Tibial nerve (tissue), 4 donors: ENCODE results near the gene CNMD. TPM values are rescaled to one million over a fixed set of nuclear protein-coding genes. Genes with fewer than 3 reads are reported as not detected.

Experiments used
- DNase-seq, 2 donors: peaks; one replicate each; pipeline ENCODE4 v3.0.0-alpha.2; 2019; ENCODE audit warnings: low spot score in 2 of 2
- H3K27ac ChIP-seq, 4 donors: fragments of 200-600 bp; sonication (generic) in 3 of 4; one replicate each; pipeline ENCODE4 v1.5.1; 2017 to 2019; ENCODE audit warnings: mild to moderate bottlenecking in 1 of 4
- H3K27me3 ChIP-seq, 2 donors: fragments of 200-600 bp; sonication (generic) in 1 of 2; one replicate each; pipeline versions ENCODE4 v1.5.1 to v1.6.0; 2017 to 2019
- H3K36me3 ChIP-seq, 3 donors: fragments of 200-600 bp; sonication (generic); one replicate each; pipeline ENCODE4 v1.5.1; 2018 to 2019
- H3K4me1 ChIP-seq, 4 donors: fragments of 200-600 bp; sonication (generic) in 3 of 4; one replicate each; pipeline ENCODE4 v1.5.1; 2017 to 2019
- H3K4me3 ChIP-seq, 4 donors: fragments of 200-600 bp; sonication (generic) in 3 of 4; one replicate each; pipeline ENCODE4 v1.5.1; 2017 to 2019; ENCODE audit warnings: mild to moderate bottlenecking in 1 of 4, moderate library complexity in 1 of 4
- H3K9me3 ChIP-seq, 4 donors: fragments of 200-600 bp; sonication (generic) in 3 of 4; one replicate each; pipeline ENCODE4 v1.5.1; 2017 to 2019
- CTCF ChIP-seq, 5 experiments: fragments of 200-600 bp in 3 of 5; fragments of 450-650 bp in 2 of 5; sonication (generic) in 3 of 5; IDR thresholded peaks; one replicate each; pipeline ENCODE4 v1.5.1; 2016 to 2019; ENCODE audit warnings: antibody characterized with exemption in 5 of 5, mild to moderate bottlenecking in 3 of 5, moderate library complexity in 2 of 5
- EP300 ChIP-seq, 2 donors: sonication (generic); formaldehyde crosslinking; IDR thresholded peaks; one replicate each; pipeline ENCODE4 v1.6.1; 2017; ENCODE audit warnings: antibody characterized with exemption in 2 of 2, mild to moderate bottlenecking in 1 of 2
- POLR2A ChIP-seq, 2 donors: fragments of 450-650 bp; IDR thresholded peaks; one replicate each; pipeline ENCODE4 v1.6.1; 2017; ENCODE audit warnings: antibody characterized with exemption in 2 of 2, mild to moderate bottlenecking in 2 of 2, moderate library complexity in 2 of 2
- WGBS, 2 donors: methylation state at CpG; one replicate each; pipeline ENCODE4 v1.1.5; 2018; 5-methylcytosine and 5-hydroxymethylcytosine counted together
- total RNA-seq, 4 donors: library from RNA; depleted of rRNA; stranded (reverse); fragments of >200 nt; gene quantifications; one replicate each; pipeline ENCODE4 v1.1.0, GENCODE V29; 2016

Gene CNMD
- total RNA-seq, 4 donors from 2014 or later, result not detected

- Histone ChIP-seq H3K4me3 (no peak overlapping the region), H3K4me1 (peaks cover 0 to 28% (median 7%) of the 10 kb centered on the region in 4 donors), H3K27me3 (no peaks in the 10 kb centered on the region), H3K27ac (no peak overlapping the region), H3K36me3 (no peaks in the 10 kb centered on the region), H3K9me3 (no peaks in the 10 kb centered on the region)
- 77 to 78% methylated on average over 6 of the region's 6 CpGs for WGBS, 2 donors
- TF ChIP-seq POLR2A (IDR thresholded peaks at IDR 0.05), result no peak
- no peak for DNase-seq
Measured at GRCh38 chr13:52784591-52785340, 45.1 kb upstream of the CNMD start.

GRCh38 chr13:52783943-52784342 lies 44.3 kb upstream of the CNMD start:
- DNase-seq, result no peak
- no peak overlapping the region for H3K4me3 ChIP-seq
- H3K27ac ChIP-seq, result no peak overlapping the region
- no peaks in the 10 kb centered on the region for H3K36me3 ChIP-seq
- peaks cover 0 to 33% (median 7%) of the 10 kb centered on the region in 4 donors for H3K4me1 ChIP-seq
- H3K9me3 ChIP-seq, result no peaks in the 10 kb centered on the region
- no peak for TF ChIP-seq POLR2A (IDR thresholded peaks at IDR 0.05)
- no peak for TF ChIP-seq CTCF (IDR thresholded peaks at IDR 0.05)
- no peak for TF ChIP-seq EP300 (IDR thresholded peaks at IDR 0.05)
- no peaks in the 10 kb centered on the region for H3K27me3 ChIP-seq

DNA sequence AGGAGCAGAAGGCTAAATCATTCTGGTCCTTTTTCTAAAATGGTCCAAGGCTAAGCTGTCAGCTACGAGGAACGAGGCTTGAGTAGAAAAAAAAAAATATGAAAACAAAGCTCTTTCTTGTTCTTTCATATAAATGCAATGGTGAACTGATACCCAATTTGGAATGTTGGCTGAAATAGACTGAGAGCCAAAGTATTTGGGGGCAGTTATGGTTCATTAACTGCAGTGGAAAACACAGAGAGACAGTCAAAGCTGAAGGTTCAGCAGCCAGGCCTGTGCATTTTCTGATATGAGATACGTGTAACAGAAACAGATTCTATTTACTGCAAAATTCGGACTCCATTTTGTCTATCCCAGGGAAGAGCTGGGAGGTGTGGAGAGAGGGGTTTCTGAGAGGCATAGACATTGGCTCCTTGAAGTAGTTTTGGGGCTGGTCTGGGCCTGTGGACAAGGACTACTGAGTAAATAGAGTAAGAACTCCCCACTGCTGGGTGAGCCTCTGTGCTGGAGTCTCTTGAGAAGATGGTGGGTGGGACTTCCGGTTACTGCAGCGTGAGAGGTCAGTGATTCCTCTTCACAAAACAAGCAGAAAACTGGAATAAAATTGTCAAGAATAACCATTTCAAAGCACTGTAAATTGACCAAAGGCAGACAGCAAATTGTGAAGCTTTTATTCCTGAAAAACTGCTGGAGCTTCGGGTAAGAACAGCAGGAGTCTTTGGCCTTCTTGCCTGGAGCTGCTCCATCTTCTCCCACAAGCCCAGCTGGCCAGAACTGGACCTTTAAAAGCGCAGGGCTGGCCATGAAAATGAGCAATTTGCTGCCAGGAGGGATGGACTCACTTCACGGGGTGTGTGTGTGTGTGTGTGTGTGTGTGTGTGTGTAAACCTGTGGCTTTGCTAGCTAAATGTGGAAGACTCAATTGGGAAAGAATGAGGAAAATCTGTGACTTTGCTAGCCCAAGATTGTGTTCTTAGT lies 43.1 kb upstream of the CNMD start:
- Histone ChIP-seq H3K36me3 (no peaks in the 10 kb centered on the region), H3K4me3 (no peak overlapping the region), H3K27ac (peak overlapping the region in 2 of 4 donors; percentile 45 to 66), H3K9me3 (no peaks in the 10 kb centered on the region), H3K27me3 (no peaks in the 10 kb centered on the region), H3K4me1 (peaks cover 0 to 36% (median 7%) of the 10 kb centered on the region in 4 donors)
- TF ChIP-seq EP300 (IDR thresholded peaks at IDR 0.05), result no peak
- no peak for TF ChIP-seq CTCF (IDR thresholded peaks at IDR 0.05)
- no peak for TF ChIP-seq POLR2A (IDR thresholded peaks at IDR 0.05)
- WGBS, 2 donors, result 22 to 35% methylated on average over 9 of the region's 9 CpGs
- no peak for DNase-seq

GRCh38 chr13:52780611-52781010 lies 41.0 kb upstream of the CNMD start:
- Histone ChIP-seq H3K36me3 (no peaks in the 10 kb centered on the region), H3K4me1 (peaks cover 0 to 21% (median 5%) of the 10 kb centered on the region in 4 donors), H3K9me3 (no peaks in the 10 kb centered on the region), H3K4me3 (no peak overlapping the region), H3K27ac (no peak overlapping the region), H3K27me3 (no peaks in the 10 kb centered on the region)
- TF ChIP-seq CTCF (IDR thresholded peaks at IDR 0.05) (no peak), EP300 (IDR thresholded peaks at IDR 0.05) (no peak), POLR2A (IDR thresholded peaks at IDR 0.05) (no peak)
- DNase-seq, result no peak
- whole genome bisulfite sequencing, 2 donors, result 14% methylated on average over 2 of the region's 2 CpGs

DNA sequence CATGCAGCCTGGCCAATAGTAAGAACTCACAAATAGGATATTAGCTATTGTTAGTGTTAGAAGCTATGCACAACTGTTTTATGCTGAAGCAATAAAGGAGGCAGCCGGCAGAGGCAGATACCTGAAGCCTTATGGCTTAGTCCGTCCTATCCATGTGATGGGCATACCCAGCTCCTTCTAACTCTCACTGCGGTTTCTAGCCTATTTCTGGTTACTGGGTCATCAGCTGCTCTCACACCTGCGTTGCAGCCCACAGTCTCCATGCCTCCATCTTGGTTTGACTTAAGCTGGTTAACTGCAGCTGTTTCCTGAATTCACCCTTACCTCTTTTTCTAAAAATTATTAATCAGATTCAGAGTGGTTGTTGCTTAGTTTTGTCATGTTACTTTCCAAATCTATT lies 40.5 kb upstream of the CNMD start:
- no peaks in the 10 kb centered on the region for H3K27me3 ChIP-seq
- no peaks in the 10 kb centered on the region for H3K9me3 ChIP-seq

More for the DNA sequence above, 40.5 kb upstream of the CNMD start:
- no peak for TF ChIP-seq EP300 (IDR thresholded peaks at IDR 0.05)
- no peak for TF ChIP-seq CTCF (IDR thresholded peaks at IDR 0.05)
- TF ChIP-seq POLR2A (IDR thresholded peaks at IDR 0.05), result no peak
- 89 to 91% methylated on average over 4 of the region's 4 CpGs for WGBS, 2 donors
- no peak overlapping the region for H3K4me3 ChIP-seq
- H3K27ac ChIP-seq, result no peak overlapping the region
- H3K4me1 ChIP-seq, result peaks cover 0 to 21% (median 5%) of the 10 kb centered on the region in 4 donors
- no peak for DNase-seq
- H3K36me3 ChIP-seq, result no peaks in the 10 kb centered on the region
